ENCODE data around the gene BTAF1.

Gene BTAF1

GRCh38 chr10:91908337-91909116, 15.0 kb upstream of the BTAF1 start:
- peak; percentile 65 for DNase-seq

- peak; percentile 53 for DNase-seq
Measured at GRCh38 chr10:91909117-91909677, 14.4 kb upstream of the BTAF1 start, which contains the start of gene FGFBP3. FGFBP3 (minus strand) TSS chr10:91909486; CDS start chr10:91908969, 517 bp downstream.

GRCh38 chr10:91910467-91910866, 13.1 kb upstream of the BTAF1 start:
- DNase-seq = no peak

GRCh38 chr10:91919651-91920050, 3.9 kb upstream of the BTAF1 start:
- DNase-seq = no peak

GRCh38 chr10:91924212-91925021, 847 bp downstream of the BTAF1 start:
- no peak for DNase-seq

- DNase-seq = no peak
Measured at GRCh38 chr10:91925022-91925320, 1.4 kb downstream of the BTAF1 start.

- no peak for DNase-seq
Measured at GRCh38 chr10:91930939-91931338, 7.4 kb downstream of the BTAF1 start.

GRCh38 chr10:91931526-91932190, 8.1 kb downstream of the BTAF1 start:
- DNase-seq = no peak

- DNase-seq = no peak
Measured at GRCh38 chr10:91932737-91933136, 9.2 kb downstream of the BTAF1 start.

GRCh38 chr10:91935886-91936285, 12.3 kb downstream of the BTAF1 start:
- DNase-seq = no peak

- DNase-seq = no peak
Measured at GRCh38 chr10:91939653-91940052, 16.1 kb downstream of the BTAF1 start.

- DNase-seq = no peak
Measured at GRCh38 chr10:91941426-91941825, 17.9 kb downstream of the BTAF1 start.

GRCh38 chr10:91944880-91945630, 21.5 kb downstream of the BTAF1 start:
- no peak for DNase-seq

GRCh38 chr10:91953600-91954160, 30.1 kb downstream of the BTAF1 start:
- no peak for DNase-seq

- DNase-seq = no peak
Measured at GRCh38 chr10:91955114-91955513, 31.5 kb downstream of the BTAF1 start.

GRCh38 chr10:91957091-91957490, 33.5 kb downstream of the BTAF1 start:
- DNase-seq = no peak

GRCh38 chr10:91969297-91969696, 45.7 kb downstream of the BTAF1 start:
- no peak for DNase-seq

GRCh38 chr10:91974960-91975359, 51.4 kb downstream of the BTAF1 start:
- DNase-seq = no peak

- DNase-seq = no peak
Measured at GRCh38 chr10:91975438-91975837, 51.9 kb downstream of the BTAF1 start.

- DNase-seq = no peak
Measured at GRCh38 chr10:91976317-91977051, 52.9 kb downstream of the BTAF1 start.

GRCh38 chr10:91977491-91977890, 53.9 kb downstream of the BTAF1 start:
- DNase-seq = no peak

- no peak for DNase-seq
Measured at GRCh38 chr10:91978585-91978984, 55.0 kb downstream of the BTAF1 start.

All from NCI-H748 treated with DMSO at 0.1 percent for 48 hours (cell line).